OCI-LY3 (cell line): ENCODE data around the gene RNF11.
"Not testable (repeated sequence)": the region's sequence is repeated elsewhere in the genome, so short reads cannot be mapped to it uniquely, and the experiment has no call there.

ENCODE experiments used
- H2AFZ ChIP-seq: fragments of 200-600, 300-600 bp; shearing (Covaris generic); 2 replicates; pipeline ENCODE4 v1.6.0; 2014; ENCODE audit warnings: antibody characterized with exemption, low read depth, low read length
- H3K27ac ChIP-seq: fragments of 200-600, 300-600 bp; sonication (generic); 2 replicates; pipeline ENCODE4 v1.5.1; 2014; ENCODE audit warnings: mild to moderate bottlenecking, low read length, moderate library complexity, mixed read lengths
- H3K27me3 ChIP-seq: fragments of 200-600, 300-600 bp; sonication (generic); 2 replicates; pipeline ENCODE4 v1.6.1; 2014; ENCODE audit warnings: low read depth, low read length, mixed read lengths
- H3K36me3 ChIP-seq: fragments of 200-600, 300-600 bp; sonication (generic); replicated peaks from 2 replicates; pipeline ENCODE3; 2014; ENCODE audit warnings: low read depth, low read length, mixed read lengths
- H3K4me1 ChIP-seq: fragments of 300-600, 200-600 bp; sonication (generic); 2 replicates; pipeline ENCODE4 v1.6.1; 2014; ENCODE audit warnings: low read length, mixed read lengths
- H3K4me2 ChIP-seq: fragments of 200-600, 300-600 bp; sonication (generic); 2 replicates; pipeline ENCODE4 v1.6.1; 2014; ENCODE audit warnings: low read length, mixed read lengths
- H3K4me3 ChIP-seq: fragments of 300-600, 200-600 bp; sonication (generic); 2 replicates; pipeline ENCODE4 v1.5.1; 2014; ENCODE audit warnings: antibody characterized with exemption, mild to moderate bottlenecking, low read length, moderate library complexity
- H3K79me2 ChIP-seq: fragments of 300-600, 200-600 bp; shearing (Covaris generic); 2 replicates; pipeline ENCODE4 v1.6.1; 2014; ENCODE audit warnings: mild to moderate bottlenecking, low read length, mixed read lengths
- H3K9ac ChIP-seq: fragments of 300-600, 200-600 bp; shearing (Covaris generic); 2 replicates; pipeline ENCODE4 v1.6.0; 2014; ENCODE audit warnings: mild to moderate bottlenecking, low read length, moderate library complexity
- H3K9me3 ChIP-seq: fragments of 200-600, 300-600 bp; shearing (Covaris generic); 2 replicates; pipeline ENCODE4 v1.6.1; 2014; ENCODE audit warnings: low read length, mixed read lengths; ENCODE audit not compliant: insufficient read depth
- H4K20me1 ChIP-seq: fragments of 200-600, 300-600 bp; sonication (generic); 2 replicates; pipeline ENCODE4 v1.6.1; 2016; ENCODE audit warnings: low read length, mixed read lengths; ENCODE audit not compliant: insufficient read depth
- CTCF ChIP-seq: fragments of 200-600, 300-600 bp; sonication (generic); IDR thresholded peaks from 2 replicates; pipeline ENCODE4 v1.5.1; 2014; ENCODE audit warnings: antibody characterized with exemption, low read length, low read depth
- EZH2phosphoT487 ChIP-seq: fragments of 200-600 bp; shearing (Covaris generic); IDR thresholded peaks from 2 replicates; pipeline ENCODE4 v1.6.1; 2018; ENCODE audit warnings: antibody characterized with exemption, mixed run types, low read depth

RNF11 gene

GRCh38 chr1:51216631-51217030, 19.4 kb upstream of the RNF11 start:
- Histone ChIP-seq H3K27me3 (no peaks in the 10 kb centered on the region), H2AFZ (no peak overlapping the region), H3K4me3 (no peak overlapping the region), H4K20me1 (no peaks in the 10 kb centered on the region), H3K9me3 (no peaks in the 10 kb centered on the region), H3K36me3 (no peaks in the 10 kb centered on the region), H3K27ac (no peak overlapping the region), H3K9ac (no peak overlapping the region), H3K4me1 (no peaks in the 10 kb centered on the region), H3K79me2 (no peaks in the 10 kb centered on the region), H3K4me2 (no peak overlapping the region)
- no peak for TF ChIP-seq EZH2phosphoT487
- no peak for TF ChIP-seq CTCF

GRCh38 chr1:51217101-51217500, 19.0 kb upstream of the RNF11 start:
- H3K36me3 ChIP-seq = no peaks in the 10 kb centered on the region
- no peaks in the 10 kb centered on the region for H3K27me3 ChIP-seq
- no peaks in the 10 kb centered on the region for H3K79me2 ChIP-seq
- no peak overlapping the region for H2AFZ ChIP-seq
- H3K27ac ChIP-seq = no peak overlapping the region
- no peaks in the 10 kb centered on the region for H3K4me1 ChIP-seq
- no peak overlapping the region for H3K9ac ChIP-seq
- H3K4me3 ChIP-seq = no peak overlapping the region
- no peak overlapping the region for H3K4me2 ChIP-seq
- H4K20me1 ChIP-seq = no peaks in the 10 kb centered on the region
- no peaks in the 10 kb centered on the region for H3K9me3 ChIP-seq
- TF ChIP-seq EZH2phosphoT487 (no peak), CTCF (no peak)

- Histone ChIP-seq H3K27ac (no peak overlapping the region), H3K9me3 (no peaks in the 10 kb centered on the region), H3K27me3 (no peaks in the 10 kb centered on the region), H3K9ac (no peak overlapping the region), H3K4me3 (no peak overlapping the region), H3K4me2 (no peak overlapping the region), H3K4me1 (no peaks in the 10 kb centered on the region), H2AFZ (no peak overlapping the region), H4K20me1 (no peaks in the 10 kb centered on the region), H3K36me3 (no peaks in the 10 kb centered on the region), H3K79me2 (no peaks in the 10 kb centered on the region)
- TF ChIP-seq EZH2phosphoT487 (no peak), CTCF (no peak)
Measured at GRCh38 chr1:51218570-51218969, 17.5 kb upstream of the RNF11 start.

- Histone ChIP-seq H3K9me3 (no peaks in the 10 kb centered on the region), H2AFZ (no peak overlapping the region), H3K79me2 (no peaks in the 10 kb centered on the region), H3K27me3 (no peaks in the 10 kb centered on the region), H3K4me1 (no peaks in the 10 kb centered on the region), H4K20me1 (no peaks in the 10 kb centered on the region), H3K27ac (no peak overlapping the region), H3K9ac (no peak overlapping the region), H3K36me3 (no peaks in the 10 kb centered on the region), H3K4me2 (no peak overlapping the region), H3K4me3 (no peak overlapping the region)
- TF ChIP-seq EZH2phosphoT487 (no peak), CTCF (no peak)
Measured at GRCh38 chr1:51219022-51219421, 17.1 kb upstream of the RNF11 start.

GRCh38 chr1:51221529-51221928, 14.5 kb upstream of the RNF11 start:
- not testable (repeated sequence) for H4K20me1 ChIP-seq, H2AFZ ChIP-seq, H3K9me3 ChIP-seq, H3K79me2 ChIP-seq, H3K36me3 ChIP-seq, H3K9ac ChIP-seq, H3K27ac ChIP-seq, H3K4me3 ChIP-seq, H3K27me3 ChIP-seq, H3K4me1 ChIP-seq, H3K4me2 ChIP-seq
